Breast epithelium (tissue), 4 donors: ENCODE results near the gene DLG4. TPM values are rescaled to one million over a fixed set of nuclear protein-coding genes. Genes with fewer than 3 reads are reported as not detected.

Experiments
- DNase-seq, 2 donors: peaks; one replicate each; pipeline ENCODE4 v3.0.0-alpha.2; 2019; ENCODE audit warnings: low spot score in 2 of 2
- H3K27ac ChIP-seq, 2 donors: fragments of 200-600 bp; sonication (generic) in 1 of 2; one replicate each; pipeline ENCODE4 v1.5.1; 2016 to 2019; ENCODE audit warnings: mild to moderate bottlenecking in 1 of 2
- H3K27me3 ChIP-seq, 2 donors: fragments of 200-600 bp; sonication (generic) in 1 of 2; one replicate each; pipeline versions ENCODE4 v1.5.1 to v1.6.0; 2017 to 2019; ENCODE audit warnings: control low read depth in 1 of 2, mild to moderate bottlenecking in 1 of 2
- H3K36me3 ChIP-seq: fragments of 200-600 bp; one replicate; pipeline ENCODE4 v1.5.1; 2019
- H3K4me1 ChIP-seq, 2 donors: fragments of 200-600 bp; sonication (generic); one replicate each; pipeline ENCODE4 v1.5.1; 2016 to 2019; ENCODE audit warnings: control low read depth in 1 of 2
- H3K4me3 ChIP-seq, 3 donors: fragments of 200-600 bp; sonication (generic); 1 replicate in 2 of 3; 2 replicates in 1 of 3; pipeline ENCODE4 v1.5.1; 2016 to 2019; ENCODE audit warnings: mild to moderate bottlenecking in 3 of 3, moderate library complexity in 2 of 3
- H3K9me3 ChIP-seq, 2 donors: fragments of 200-600 bp; sonication (generic) in 1 of 2; one replicate each; pipeline ENCODE4 v1.5.1; 2016 to 2019; ENCODE audit warnings: control low read depth in 1 of 2
- CTCF ChIP-seq, 3 donors: fragments of 450-650 bp; IDR thresholded peaks; one replicate each; pipeline ENCODE4 v1.5.1; 2016 to 2017; ENCODE audit warnings: antibody characterized with exemption in 3 of 3, mild to moderate bottlenecking in 3 of 3, moderate library complexity in 3 of 3
- POLR2A ChIP-seq: fragments of 450-650 bp; IDR thresholded peaks from one replicate; pipeline ENCODE4 v1.6.1; 2016; ENCODE audit warnings: antibody characterized with exemption, mild to moderate bottlenecking, moderate library complexity
- POLR2AphosphoS5 ChIP-seq, 3 donors: sonication (generic); formaldehyde crosslinking; IDR thresholded peaks; one replicate each; pipeline ENCODE4 v1.6.1; 2017; ENCODE audit warnings: antibody characterized with exemption in 3 of 3
- intact Hi-C: fragments of 100-400 bp; cut with DNase I; formaldehyde crosslinking; loops from one replicate; pipeline ENCODE4 v1.15.1; 2023; ENCODE audit warnings: low total_unique reads
- total RNA-seq, 3 donors: library from RNA; depleted of rRNA; stranded (reverse); fragments of >200 nt; gene quantifications; one replicate each; pipeline ENCODE4 v1.1.0, GENCODE V29; 2016

The DLG4 gene
- total RNA-seq, 3 donors from 2014 or later, result 7.2 to 18.4 (median 11.1) TPM

DNA sequence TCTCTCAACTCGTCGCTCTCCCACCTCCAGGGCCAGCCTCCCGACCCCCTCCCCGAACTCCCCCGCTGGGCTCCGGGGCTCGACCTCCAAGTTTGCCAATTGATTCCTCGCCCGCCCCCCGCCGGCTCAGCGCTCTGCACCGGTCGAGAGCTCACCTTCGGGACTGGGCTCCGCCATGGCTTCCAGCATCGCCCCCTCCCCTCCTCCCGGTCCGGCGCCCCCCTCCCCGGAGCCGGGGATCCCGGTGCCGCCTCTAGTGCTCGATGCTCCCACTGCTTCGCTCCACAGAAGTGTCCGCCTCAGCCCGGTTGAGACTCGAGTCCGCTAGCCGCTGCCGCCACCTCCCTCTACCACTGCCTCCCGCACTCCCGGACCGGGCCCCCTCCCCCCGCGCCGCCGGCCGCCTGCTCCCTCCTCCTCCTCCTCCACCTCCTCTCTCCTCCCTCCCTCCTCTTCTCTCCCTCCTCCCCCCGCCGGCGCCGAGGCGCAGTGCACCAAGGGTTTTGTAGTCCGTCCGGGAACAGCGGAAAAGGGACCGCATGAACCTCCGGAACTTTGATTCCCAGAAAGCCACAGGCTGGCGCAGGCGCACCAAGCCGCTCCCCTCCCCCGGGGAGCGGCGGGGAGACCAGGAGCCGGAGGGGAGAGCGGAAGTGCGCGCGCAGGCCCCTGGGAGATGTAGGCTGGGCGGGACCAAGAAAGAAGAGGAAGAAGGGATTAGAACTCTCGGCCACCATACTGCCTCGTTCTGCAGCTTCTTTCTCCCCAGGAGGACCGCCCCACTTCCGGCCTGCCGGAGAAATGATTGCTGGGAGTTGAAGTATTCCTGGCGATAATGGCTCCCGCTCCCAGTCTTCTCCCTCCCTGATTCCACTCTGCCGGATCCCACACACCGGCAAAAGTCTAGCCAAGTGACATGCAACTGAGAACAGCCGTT, 19.7 kb upstream of the DLG4 start, which contains the start of gene PHF23:
Gene PHF23 (minus strand): TSS at position 367 of the 937 bp plus-strand sequence. CDS start 178 bp downstream, at position 189.
- intact Hi-C loops, result no loop called here
- Histone ChIP-seq H3K4me1 (peaks cover 4 to 26% of the 10 kb centered on the region in 2 donors), H3K27ac (peak within 1 kb of the TSS; percentile 97 to 100), H3K4me3 (peak within 1 kb of the TSS; percentile 85 to 99 (median 89)), H3K36me3 (no peaks in the 10 kb centered on the region), H3K27me3 (no peaks in the 10 kb centered on the region), H3K9me3 (no peaks in the 10 kb centered on the region)
- DNase-seq, result peak; percentile 99
- peak; percentile 74 to 93 (median 86) for TF ChIP-seq POLR2AphosphoS5 (IDR thresholded peaks at IDR 0.05)
- peak; percentile 23 to 63 (median 61) for TF ChIP-seq CTCF (IDR thresholded peaks at IDR 0.05)
- TF ChIP-seq POLR2A, result peak; percentile 38

GRCh38 chr17:7238420-7239090, 18.9 kb upstream of the DLG4 start:
- Histone ChIP-seq H3K9me3 (no peaks in the 10 kb centered on the region), H3K27ac (peak overlapping the region; percentile 97 to 100), H3K27me3 (no peaks in the 10 kb centered on the region), H3K36me3 (no peaks in the 10 kb centered on the region), H3K4me3 (peak overlapping the region; percentile 85 to 99 (median 89)), H3K4me1 (peaks cover 4 to 26% of the 10 kb centered on the region in 2 donors)
- DNase-seq, result no peak
- TF ChIP-seq CTCF (IDR thresholded peaks at IDR 0.05) (no peak), POLR2AphosphoS5 (IDR thresholded peaks at IDR 0.05) (no peak)
- intact Hi-C loops, result no loop called here

DNA sequence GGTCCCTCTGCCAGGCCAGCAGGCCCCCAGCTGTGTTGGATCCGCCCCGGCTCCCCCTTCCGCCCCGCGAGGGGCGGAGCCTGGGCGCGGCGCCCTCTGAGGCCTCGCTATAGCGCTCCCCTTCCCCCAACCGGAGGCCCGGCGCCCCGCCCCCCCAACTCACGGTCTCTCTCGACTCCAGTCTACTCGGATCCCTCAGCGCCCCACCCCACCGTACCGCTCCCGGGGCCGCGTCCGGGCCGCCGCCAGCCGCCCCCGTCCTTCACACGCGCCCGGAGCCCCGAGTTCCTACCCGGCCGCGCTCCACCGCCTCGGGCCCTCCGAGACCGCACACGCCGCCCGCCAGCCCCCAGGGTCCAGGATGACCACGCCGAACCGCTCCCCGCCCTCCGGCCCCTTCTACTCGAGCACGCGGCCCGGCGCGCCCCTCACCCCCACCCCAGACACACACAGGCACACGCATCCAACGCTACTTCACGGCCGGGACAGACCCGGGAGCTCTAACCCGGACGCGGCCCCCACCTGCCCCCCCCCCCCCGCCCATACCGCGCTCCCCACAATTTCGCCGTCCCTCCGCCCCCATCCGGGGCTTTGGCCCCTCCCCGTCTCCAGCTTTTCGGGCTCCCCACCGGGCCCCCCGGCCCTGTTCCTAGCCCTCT, 18.3 kb upstream of the DLG4 start:
- Histone ChIP-seq H3K27ac (peak overlapping the region; percentile 97 to 100), H3K4me1 (peaks cover 4 to 26% of the 10 kb centered on the region in 2 donors), H3K27me3 (no peaks in the 10 kb centered on the region), H3K36me3 (no peaks in the 10 kb centered on the region), H3K4me3 (peak overlapping the region; percentile 85 to 99 (median 89)), H3K9me3 (no peaks in the 10 kb centered on the region)
- intact Hi-C loops, result no loop called here
- TF ChIP-seq CTCF (IDR thresholded peaks at IDR 0.05) (no peak), POLR2A (no peak), POLR2AphosphoS5 (IDR thresholded peaks at IDR 0.05) (peak in 1 of 3 donors; percentile 23)
- DNase-seq, result peak in 1 of 2 donors; percentile 71

DNA sequence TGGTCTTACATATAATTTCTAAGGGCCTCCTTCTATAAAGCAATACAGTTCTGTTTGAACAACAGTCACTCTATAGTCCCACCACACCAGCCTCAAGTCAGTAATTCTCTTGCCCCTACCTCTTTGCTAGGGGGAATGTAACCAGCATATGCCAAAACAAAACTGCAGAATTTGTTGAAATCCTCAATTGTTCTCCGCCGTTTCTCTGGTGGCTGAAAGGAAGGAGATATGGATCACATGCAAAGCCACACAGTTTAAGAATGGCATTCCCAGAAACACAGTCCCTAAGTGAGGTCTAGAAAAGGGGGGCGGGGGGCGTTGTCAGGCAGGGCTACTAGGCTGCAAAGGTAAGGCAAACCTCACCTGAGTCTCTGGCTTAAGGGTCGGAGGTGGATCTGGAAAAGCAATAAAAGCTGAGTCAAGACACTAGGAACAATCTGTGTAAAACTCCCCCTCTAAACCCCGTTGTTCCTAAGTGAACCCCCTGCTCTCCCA, 17.7 kb upstream of the DLG4 start:
- no peaks in the 10 kb centered on the region for H3K9me3 ChIP-seq
- H3K36me3 ChIP-seq, result no peaks in the 10 kb centered on the region
- H3K27me3 ChIP-seq, result no peaks in the 10 kb centered on the region
- H3K27ac ChIP-seq, result peak overlapping the region; percentile 97 to 100
- intact Hi-C loops, result no loop called here
- H3K4me1 ChIP-seq, result peaks cover 4 to 26% of the 10 kb centered on the region in 2 donors
- peak overlapping the region; percentile 85 to 99 (median 89) for H3K4me3 ChIP-seq
- DNase-seq, result no peak
- no peak for TF ChIP-seq POLR2A

GRCh38 chr17:7236808-7237207, 17.2 kb upstream of the DLG4 start:
- Histone ChIP-seq H3K27ac (peak overlapping the region; percentile 93 to 97), H3K36me3 (no peaks in the 10 kb centered on the region), H3K27me3 (no peaks in the 10 kb centered on the region), H3K9me3 (no peaks in the 10 kb centered on the region), H3K4me3 (no peak overlapping the region), H3K4me1 (peaks cover 4 to 29% of the 10 kb centered on the region in 2 donors)
- intact Hi-C loops, result no loop called here
- TF ChIP-seq POLR2AphosphoS5 (IDR thresholded peaks at IDR 0.05), result no peak
- TF ChIP-seq POLR2A, result no peak
- DNase-seq, result no peak
